ENCODE data around the gene NKD2.

- TF ChIP-seq CTCF (conservative IDR thresholded peaks at IDR 0.05; ENCODE audit: low read length): no peak
- TF ChIP-seq EZH2phosphoT487 (IDR thresholded peaks at IDR 0.05; ENCODE audit: borderline replicate concordance): no peak
Measured at GRCh38 chr5:1062761-1063568, 54.4 kb downstream of the NKD2 start.
